GM19467 (cell line): ENCODE measurements around the gene IRS2.
"Not testable (repeated sequence)": the region's sequence is repeated elsewhere in the genome, so short reads cannot be mapped to it uniquely, and the experiment has no call there.

Experiments used
- ATAC-seq: cut with Tn5 transposase; IDR thresholded peaks from one replicate; pipeline ENCODE4 v1.9.1; 2021; ENCODE audit warnings: mild to moderate bottlenecking, moderate library complexity; ENCODE audit not compliant: unreplicated experiment

The IRS2 gene

GRCh38 chr13:109737046-109737573 is 49.3 kb downstream of the IRS2 start:
- no peak for ATAC-seq

- ATAC-seq: no peak
Measured at GRCh38 chr13:109735436-109735966, 50.9 kb downstream of the IRS2 start.

GRCh38 chr13:109734002-109734785 is 52.2 kb downstream of the IRS2 start:
- ATAC-seq: no peak

GRCh38 chr13:109733550-109733949 is 52.8 kb downstream of the IRS2 start:
- ATAC-seq: no peak

- not testable (repeated sequence) for ATAC-seq
Measured at GRCh38 chr13:109732470-109733170, 53.8 kb downstream of the IRS2 start.

- ATAC-seq: no peak
Measured at GRCh38 chr13:109730812-109731335, 55.5 kb downstream of the IRS2 start.

GRCh38 chr13:109728791-109729731 is 57.3 kb downstream of the IRS2 start:
- no peak for ATAC-seq

- no peak for ATAC-seq
Measured at GRCh38 chr13:109728061-109728460, 58.3 kb downstream of the IRS2 start.

GRCh38 chr13:109727251-109727650 is 59.1 kb downstream of the IRS2 start:
- no peak for ATAC-seq

GRCh38 chr13:109725995-109726637 is 60.3 kb downstream of the IRS2 start:
- ATAC-seq: no peak

- no peak for ATAC-seq
Measured at GRCh38 chr13:109725297-109725696, 61.1 kb downstream of the IRS2 start.

- ATAC-seq: no peak
Measured at GRCh38 chr13:109724603-109725002, 61.8 kb downstream of the IRS2 start.

- no peak for ATAC-seq
Measured at GRCh38 chr13:109723046-109723445, 63.3 kb downstream of the IRS2 start.

GRCh38 chr13:109722068-109722467 is 64.3 kb downstream of the IRS2 start:
- ATAC-seq: no peak

- no peak for ATAC-seq
Measured at GRCh38 chr13:109720758-109721184, 65.6 kb downstream of the IRS2 start.

GRCh38 chr13:109719962-109720646 is 66.3 kb downstream of the IRS2 start:
- ATAC-seq: no peak

GRCh38 chr13:109718726-109719125 is 67.7 kb downstream of the IRS2 start:
- ATAC-seq: no peak

GRCh38 chr13:109717686-109718085 is 68.7 kb downstream of the IRS2 start:
- no peak for ATAC-seq

GRCh38 chr13:109715902-109716301 is 70.5 kb downstream of the IRS2 start:
- ATAC-seq: no peak
